Forelimb muscle (tissue), 1 donor: ENCODE data around the gene CPTP. TPM values are rescaled to one million over a fixed set of nuclear protein-coding genes. Genes with fewer than 3 reads are reported as not detected.
"Not testable (repeated sequence)": the region's sequence is repeated elsewhere in the genome, so short reads cannot be mapped to it uniquely, and the experiment has no call there.

Experiments
- DNase-seq: peaks from one replicate; pipeline ENCODE4 v3.0.0-alpha.2; 2013; ENCODE audit warnings: low read depth
- polyA plus RNA-seq: library from polyadenylated mRNA; unstranded; fragments of 120-200 nt; gene quantifications from one replicate; pipeline ENCODE4 v1.2.1, GENCODE V29; 2013; ENCODE audit not compliant: insufficient read length

The CPTP gene
- polyA plus RNA-seq, 1 donor: 16.5 TPM

DNA sequence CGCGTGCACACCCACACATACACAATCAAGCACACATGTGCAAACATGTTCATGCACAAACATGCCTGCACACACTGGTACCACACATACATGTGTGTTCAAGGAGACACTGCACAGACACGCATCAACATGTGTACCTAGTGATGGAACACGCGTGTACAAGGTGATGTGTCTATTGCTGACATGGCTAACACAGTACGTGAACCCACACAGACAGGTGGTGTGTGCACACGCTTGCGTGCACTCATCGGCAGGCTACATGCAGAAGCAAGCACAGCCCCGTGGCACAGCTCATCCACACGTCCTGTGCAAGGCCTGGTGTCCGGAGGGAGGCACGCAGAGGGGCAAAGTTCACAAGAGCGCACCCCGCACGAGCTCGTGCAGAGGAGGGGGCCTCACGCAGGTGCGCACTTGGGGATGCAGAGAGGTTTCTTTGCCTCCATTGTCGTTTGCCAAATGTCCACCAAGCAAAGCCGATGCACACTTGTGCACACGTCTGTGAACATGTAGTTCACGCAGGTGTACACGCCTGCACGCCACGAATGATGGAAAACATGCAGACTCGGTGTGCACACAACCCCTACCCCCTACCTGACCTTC lies 17.8 kb upstream of the CPTP start:
- no peak for DNase-seq

DNA sequence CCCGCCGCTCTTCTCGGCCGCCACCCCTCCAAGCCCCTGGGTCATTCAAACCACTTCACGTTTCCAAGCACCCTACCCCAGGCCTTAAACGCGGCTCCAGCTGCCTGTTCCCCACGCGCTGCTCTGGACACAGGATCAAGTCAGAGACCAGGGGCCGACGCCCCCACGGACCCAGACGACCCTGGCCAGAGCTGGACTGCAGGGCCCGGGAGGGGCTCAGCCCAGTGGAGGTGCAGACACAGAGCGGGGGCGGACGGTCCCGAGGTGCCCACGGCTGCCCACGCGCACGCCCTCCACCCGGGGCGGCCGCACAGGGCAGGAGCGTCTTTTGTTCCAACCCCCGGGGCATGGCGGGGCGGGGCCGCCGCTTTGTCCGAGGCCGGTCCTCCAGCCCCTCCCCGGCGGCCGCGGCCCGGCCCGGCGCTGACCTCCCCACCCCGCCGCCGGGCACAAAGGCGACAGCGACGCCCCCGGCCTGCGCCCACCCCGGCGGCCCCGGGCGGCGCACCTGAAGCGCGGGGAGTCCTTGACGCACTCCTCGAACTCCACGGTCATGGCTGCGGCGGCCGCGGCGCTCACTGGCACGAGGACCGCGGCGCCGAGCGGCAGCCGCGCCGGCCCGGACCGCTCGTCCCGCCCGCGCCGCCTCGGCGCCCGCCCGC lies 17.2 kb upstream of the CPTP start:
- no peak for DNase-seq

DNA sequence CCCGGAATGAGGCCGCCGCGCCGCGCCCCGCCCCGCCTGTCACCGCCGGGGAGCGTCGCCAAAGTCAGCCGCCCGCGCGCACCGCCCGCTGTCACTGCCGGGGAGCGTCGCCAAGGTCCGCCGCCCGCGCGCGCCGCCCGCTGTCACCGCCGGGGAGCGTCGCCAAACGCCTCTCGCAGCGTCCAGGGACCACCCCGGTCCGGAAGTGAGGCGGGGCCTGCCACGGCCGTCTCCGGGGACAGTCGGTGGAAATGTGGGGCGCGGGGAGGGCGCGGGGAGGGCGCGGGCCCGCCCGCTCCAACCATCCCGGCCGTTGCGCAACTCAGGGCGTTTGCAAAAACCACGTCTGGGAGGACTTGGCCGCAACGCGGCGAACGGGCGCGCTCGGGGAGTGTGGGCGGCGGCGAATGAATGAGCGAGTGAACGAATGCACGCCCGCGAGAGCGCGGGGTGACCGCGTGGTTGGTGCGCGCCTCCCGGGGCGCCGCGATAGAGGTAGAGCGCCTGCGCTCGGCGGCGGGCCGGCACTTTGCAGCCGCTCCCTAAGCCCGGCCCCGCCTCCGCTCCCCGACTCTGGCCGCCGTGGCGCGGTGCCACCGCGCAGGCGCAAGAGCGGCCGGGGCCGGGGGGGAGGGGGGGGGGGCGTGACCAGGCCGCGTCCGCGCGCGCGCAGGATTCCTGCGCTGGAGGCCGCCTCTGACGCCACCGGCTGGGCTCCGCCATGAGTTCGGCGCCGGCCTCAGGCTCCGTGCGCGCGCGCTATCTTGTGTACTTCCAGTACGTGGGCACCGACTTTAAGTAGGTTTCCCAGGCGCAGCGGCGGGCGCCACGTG lies 16.5 kb upstream of the CPTP start, which contains the start of the genes ACAP3 and PUSL1:
Gene ACAP3, minus strand, starts transcription at position 8 of the 833 bp plus-strand sequence. CDS start 115 bp downstream, outside the sequence.
Gene PUSL1, plus strand, starts transcription at position 675 of the 833 bp plus-strand sequence. Its CDS starts 47 bp downstream, at position 722.
- DNase-seq: peak; percentile 83

DNA sequence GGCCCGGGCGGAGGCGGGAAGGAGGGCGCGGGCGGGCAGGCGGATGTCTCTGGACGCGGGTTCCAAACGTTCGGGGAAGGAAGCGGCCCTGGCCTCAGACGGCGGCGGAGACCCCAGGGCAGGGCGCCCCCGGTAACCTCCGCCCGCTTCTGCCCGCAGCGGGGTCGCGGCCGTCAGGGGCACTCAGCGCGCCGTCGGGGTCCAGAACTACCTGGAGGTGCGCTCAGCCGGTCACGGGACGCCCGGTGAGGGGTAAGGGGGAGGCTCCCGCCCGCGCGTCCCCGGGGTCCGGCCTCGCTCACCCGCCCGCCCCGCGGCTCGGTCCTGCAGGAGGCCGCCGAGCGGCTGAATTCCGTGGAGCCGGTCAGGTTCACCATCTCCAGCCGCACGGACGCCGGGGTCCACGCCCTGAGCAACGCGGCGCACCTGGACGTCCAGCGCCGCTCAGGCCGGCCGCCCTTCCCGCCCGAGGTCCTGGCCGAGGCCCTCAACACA lies 15.8 kb upstream of the CPTP start:
- DNase-seq: no peak

DNA sequence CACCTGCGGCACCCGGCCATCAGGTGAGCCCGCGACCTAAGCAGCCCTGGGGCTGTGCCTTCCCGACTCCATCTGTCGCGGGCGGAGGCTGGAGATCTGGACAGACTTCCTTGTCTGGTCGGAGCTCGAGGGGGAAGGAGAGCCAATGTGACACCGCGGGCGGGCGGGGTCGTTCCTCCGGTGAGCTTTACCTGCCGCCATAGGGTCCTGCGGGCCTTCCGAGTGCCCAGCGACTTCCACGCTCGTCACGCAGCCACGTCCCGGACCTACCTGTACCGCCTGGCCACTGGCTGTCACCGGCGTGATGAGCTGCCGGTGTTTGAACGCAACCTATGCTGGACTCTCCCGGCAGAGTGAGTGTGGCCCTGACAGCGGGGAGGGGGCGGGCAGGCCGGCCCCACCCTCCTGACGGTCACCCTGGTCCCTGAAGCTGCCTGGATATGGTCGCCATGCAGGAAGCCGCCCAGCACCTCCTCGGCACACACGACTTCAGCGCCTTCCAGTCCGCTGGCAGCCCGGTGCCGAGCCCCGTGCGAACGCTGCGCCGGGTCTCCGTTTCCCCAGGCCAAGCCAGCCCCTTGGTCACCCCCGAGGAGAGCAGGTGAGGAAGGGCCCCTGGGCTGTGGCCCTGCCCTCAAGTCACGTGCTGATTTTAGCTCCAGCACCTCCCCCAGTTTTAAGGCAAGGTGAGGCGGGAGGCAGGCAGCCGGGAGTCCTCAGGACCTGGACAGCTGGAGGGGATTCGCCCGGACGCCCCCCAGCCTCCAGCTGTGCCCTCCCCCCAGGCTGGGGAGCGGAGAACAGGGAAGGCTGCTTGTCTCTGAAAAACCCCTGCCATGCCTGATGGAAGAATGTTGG lies 15.1 kb upstream of the CPTP start:
- no peak for DNase-seq

DNA sequence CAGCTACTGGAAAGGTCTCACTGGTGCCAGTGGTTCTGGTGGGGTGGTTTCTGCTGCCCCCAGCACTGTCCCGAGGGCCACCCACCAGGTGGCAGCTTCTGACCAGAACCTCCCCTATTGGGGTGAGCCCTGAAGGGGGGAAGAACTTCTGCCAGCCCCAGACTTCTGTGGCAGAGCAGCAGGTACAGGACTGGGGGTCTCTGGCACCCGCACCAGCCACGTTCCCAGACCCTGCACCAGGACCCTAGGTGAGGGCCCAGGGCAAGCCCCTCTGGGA lies 14.6 kb upstream of the CPTP start:
- DNase-seq: no peak

DNA sequence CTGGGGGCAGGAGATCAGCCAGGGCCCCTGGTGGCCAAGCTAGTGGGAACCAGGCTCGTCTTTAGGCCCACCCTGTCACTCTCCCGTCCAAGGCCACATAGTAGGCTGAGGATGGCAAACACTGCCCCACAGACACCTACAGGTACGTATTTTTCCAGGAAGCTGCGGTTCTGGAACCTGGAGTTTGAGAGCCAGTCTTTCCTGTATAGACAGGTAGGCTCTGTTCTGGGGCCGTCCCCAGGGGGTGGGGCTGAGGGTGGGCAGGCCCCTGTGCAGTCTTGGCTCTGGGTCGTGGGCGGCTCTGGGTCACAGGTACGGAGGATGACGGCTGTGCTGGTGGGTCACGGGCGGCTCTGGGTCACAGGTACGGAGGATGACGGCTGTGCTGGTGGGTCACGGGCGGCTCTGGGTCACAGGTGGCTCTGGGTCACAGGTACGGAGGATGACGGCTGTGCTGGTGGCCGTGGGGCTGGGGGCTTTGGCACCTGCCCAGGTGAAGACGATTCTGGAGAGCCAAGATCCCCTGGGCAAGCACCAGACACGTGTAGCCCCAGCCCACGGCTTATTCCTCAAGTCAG lies 14.0 kb upstream of the CPTP start:
- DNase-seq: no peak

DNA sequence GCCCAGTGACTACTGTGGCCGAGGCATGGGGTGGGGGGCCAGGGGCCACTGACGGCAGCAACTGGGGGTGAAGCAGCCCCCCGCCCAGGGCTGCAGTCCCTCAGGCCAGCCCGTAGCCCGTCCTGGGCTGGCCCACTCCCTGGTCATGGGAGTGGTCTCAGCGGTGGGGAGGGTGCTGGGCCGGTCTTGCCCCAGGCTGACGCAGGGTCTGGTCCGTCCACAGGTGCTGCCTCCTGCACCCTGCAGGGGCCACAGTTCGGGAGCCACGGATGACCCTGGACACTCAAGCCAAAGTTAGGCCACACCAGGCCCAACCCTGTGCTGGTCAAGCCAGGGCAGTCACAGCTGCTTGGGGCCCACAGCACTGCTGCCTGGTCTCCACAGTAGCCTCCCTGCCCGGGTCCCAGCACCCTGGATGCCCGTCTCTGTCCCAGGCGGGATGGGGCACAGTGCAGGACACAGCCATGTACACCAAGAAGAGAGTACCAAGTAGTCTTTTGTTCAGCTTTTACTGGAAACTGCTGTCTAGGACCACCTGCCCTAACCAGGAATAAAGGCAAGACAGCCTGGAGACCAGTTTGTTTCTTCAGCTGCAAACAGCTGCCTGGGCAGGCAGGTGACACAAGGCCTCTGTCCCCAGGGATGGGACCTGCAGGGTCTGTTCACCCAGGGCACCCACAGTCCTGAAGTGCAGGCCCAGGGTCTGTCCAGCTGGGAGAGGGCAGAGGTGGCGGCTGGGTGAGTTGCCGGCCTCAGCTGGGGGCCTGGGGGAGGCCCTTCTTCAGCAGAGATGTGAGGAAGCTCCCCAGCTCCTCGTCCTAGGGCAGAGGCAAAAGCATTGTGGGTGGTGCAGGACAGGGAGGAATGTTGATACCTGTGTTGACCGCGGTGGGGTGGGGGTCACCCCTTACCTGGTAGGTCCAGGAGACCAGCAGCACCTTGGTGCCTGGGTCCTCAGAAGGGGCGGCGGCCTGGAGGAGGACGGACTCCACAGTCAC lies 13.2 kb upstream of the CPTP start:
- DNase-seq: no peak

DNA sequence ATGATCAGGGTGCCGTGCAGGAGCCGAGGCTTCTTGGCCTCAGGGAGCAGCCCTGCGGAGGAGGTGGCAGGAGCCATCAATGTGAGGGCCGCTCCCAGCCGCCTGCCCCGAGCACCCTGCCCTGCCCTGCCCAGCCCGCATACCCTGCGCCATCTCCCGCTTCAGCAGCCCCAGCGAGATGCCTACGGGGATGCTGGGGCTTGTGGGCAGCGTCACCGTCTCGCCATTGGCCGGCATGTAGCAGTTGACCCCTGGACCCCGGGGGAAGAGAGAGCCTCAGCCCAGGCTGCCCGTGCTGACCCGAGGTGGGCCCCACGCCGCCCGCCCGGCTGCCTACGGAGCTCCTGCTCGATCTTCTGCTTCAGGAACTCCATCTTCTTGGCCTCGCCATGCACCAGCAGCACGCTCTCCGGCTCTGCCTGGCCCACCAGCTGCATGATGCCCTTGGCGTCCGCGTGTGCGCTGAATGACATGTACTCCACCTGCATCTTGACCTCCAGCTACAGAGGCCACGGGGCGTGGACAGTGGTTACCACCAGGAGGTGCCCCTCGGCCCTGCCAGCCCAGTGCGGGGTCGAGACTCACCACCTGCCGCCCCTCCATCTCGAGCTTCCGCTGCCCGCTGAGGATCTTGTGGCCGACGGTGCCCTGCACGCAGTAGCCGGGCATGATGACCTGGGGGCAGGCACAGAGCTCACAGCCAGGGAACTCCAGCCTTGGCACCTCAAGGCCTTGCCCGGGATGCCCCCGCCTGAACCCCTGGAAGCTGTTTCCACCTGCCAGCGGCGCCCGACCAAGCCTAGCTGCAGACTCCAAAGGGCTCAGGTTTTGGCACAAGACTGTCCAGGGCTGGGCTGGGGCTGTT lies 11.9 kb upstream of the CPTP start:
- no peak for DNase-seq

DNA sequence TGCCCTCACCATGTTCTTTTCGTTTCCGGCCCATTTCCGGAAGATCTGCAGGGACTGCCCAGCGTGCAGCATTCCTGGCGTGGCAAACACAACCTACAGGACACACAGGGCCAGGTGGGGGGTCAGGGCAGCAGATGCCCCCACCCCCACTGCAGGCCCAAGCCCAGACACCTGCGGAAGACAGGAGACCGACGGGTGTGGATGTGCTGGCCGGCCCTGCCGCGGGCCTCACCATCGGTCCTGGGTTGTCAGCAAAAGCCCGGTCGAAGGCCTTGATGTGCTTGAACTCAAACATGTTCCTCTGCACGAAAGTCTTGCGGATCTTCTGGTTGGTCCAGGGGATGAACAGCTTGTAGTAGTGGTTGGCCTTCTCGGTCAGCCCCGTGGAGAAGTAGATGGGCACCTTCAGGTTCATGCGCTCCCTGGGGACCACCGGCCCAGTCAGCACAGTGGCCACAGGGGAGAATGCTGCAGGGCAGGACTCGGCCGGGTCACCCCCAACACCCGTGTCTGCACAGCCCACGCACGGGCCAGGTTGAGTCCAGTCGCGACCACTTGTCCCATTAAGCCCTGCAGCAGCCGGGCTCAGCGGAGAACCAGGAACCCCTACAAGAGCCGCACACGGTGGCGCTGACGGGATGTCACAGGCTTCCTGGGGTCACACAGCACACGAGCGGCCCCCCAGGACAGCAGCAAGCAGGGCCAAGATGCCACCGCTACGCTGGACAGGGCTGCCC lies 10.9 kb upstream of the CPTP start:
- no peak for DNase-seq

DNA sequence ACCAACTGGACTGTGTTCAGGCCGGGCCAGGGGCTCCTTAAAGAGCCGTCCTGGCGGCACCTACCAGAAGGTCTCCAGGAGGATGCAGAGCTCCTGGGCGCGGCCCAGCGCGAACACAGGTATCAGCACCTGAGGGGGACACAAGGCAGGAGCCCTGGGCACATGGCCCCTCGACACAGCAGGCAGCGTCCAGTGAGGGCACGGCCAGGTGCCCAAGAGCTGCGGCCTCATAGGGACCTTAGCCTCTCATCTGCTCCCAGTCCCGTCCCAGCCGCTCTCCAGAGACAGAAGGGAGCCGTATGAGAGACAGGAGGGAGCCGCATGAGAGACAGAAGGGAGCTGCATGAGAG lies 10.4 kb upstream of the CPTP start:
- no peak for DNase-seq

DNA sequence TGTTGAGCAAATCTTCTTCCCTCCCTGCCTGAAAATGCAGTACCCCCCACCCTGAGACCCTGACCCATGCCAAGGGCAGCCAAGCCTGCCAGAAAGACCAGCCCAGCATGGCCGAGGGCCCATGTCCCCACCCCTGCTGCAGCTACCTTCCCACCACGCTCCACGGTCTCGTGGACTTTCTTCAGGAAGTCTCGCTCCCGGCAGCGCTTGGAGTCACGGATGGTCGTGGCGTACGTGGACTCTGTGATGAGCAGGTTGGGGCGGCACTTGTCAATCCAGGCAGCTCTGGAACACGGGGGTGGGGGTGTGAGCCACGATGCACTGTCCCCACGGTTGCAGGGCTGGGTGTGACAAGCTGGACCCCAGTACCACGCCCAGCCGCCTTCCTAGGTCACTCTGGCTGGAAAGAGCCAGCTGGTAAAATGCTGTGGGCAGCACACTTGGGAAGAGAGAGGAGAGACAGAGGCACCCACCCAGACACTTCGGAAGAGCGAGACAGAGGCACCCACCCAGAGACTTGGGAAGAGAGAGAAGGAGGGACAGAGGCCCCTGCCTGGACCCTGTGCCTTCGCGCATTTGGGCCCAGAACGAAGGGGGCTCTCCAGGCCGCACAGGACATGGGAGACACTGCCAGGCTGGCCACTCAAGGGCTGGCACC lies 9.8 kb upstream of the CPTP start:
- DNase-seq: no peak

DNA sequence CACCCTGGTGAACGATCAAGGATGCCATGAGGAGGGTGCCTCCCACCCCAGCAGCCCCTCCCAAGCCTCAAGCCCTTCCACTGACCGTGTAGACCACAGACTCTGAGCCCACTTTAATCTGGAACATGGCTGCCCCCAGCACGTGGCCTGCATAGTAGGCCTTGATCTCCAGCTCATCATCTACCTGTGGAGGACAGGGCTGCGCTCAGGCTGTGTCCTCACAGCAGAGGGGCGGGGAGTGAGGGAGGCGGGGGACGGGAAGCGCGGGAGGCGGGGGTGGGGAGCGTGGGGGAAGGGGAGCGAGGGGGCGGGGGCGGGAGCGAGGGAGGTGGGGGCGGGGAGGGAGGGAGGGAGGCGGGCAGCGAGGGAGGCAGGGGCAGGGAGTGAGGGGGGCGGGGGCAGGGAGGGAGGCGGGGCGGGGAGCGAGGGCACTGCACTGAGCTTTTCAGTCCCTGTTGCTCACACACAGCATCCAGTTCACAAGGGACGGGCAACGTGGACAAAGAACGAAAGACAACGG lies 9.1 kb upstream of the CPTP start:
- no peak for DNase-seq

DNA sequence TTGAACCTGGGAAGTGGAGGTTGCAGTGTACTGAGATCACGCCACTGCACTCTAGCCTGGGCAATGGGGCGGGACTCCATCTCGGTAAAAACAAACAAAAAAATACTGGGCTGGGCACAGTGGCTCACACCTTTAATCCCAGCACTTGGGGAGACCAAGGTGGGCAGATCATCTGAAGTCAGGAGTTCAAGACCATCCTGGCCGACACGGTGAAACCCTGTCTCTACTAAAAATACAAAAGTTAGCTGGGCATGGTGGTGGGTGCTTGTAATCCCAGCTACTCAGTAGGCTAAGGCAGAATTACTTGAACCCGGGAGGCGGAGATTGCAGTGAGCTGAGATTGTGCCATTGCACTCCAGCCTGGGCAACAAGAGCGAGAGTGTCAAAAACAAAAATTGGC lies 8.4 kb upstream of the CPTP start:
- DNase-seq: not testable (repeated sequence)

DNA sequence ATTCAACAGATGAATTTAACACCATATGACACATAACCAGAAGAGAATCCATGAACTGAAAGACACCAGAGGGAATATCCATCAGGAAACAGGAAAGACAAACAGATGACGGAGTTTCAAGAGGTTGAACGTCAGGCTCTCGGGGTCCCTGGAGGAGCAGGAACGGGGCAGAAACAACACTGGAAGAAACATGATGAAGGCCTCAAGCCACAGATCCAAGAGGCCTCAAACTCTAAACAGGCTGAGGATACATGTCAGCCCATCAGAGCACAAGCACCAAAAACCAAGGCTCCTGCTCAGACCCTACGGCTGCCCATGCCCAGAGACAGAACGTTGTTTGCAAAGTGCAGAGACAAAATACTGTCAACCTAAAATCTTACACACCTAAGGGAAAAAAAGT lies 7.2 kb upstream of the CPTP start:
- no peak for DNase-seq

DNA sequence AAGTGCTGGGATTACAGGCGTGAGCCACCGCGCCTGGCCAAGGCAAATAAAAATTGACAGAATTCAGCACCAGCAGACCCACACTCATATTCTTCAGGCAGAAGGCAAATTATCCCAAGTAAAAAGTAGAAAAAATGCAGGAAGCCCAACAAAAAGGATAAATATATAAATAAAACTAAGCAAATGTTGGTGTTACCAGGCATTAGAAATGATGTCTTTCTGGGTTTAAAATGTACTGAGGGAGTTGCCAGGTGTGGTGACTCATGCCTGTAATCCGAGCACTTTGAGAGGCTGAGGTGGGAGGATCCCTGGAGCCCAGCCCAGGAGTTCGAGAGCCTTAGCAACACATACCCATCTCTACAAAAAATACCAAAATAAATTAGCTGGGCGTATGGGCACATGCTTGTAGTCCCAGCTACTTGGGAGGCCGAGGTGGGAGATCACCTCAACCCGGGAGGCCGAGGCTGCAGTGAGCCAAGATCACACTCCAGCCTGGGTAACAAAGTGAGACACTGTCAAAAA lies 6.4 kb upstream of the CPTP start:
- DNase-seq: no peak
